Measurements from ENCODE around the gene ELANE.

ELANE gene

GRCh38 chr19:898663-899062 is 46.6 kb downstream of the ELANE start:
- DNase-seq (ENCODE audit: low read depth in 2 of 2): no peak

DNA sequence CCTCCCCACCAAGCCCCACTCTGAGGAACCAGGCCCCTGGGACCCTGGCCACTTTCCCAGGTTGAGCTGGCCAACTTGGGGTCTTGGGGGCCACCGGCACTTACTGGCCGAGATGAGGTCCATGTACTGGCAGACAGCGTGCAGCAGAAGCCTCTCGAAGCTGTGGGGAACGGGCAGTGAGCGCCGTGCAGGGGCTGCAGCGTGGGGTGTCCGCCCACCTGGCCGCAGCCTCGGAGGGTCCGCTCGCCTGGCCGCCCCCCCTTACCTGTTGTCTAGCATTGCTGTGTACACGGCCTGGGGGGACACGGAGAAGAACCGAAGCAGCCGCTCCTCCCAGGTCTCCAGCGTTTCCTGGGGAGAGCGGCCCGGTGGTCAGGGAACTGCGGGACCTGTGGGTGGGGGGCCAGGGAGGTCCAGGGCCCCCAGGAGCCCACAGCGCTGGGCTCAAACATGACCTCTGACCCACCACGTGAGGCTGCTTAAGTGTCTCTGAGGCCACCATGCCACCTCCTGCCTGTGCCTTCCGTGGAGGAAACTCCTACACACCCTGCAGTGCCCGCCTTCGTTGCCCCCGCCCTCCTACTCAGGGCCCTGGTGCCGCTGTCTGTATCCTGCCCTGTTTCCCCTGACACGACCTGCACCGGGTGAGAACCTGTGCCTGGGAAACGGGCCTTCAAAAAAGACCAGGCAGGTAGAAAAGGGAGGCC is 47.4 kb downstream of the ELANE start:
- DNase-seq (ENCODE audit: low read depth in 2 of 2): no peak

DNA sequence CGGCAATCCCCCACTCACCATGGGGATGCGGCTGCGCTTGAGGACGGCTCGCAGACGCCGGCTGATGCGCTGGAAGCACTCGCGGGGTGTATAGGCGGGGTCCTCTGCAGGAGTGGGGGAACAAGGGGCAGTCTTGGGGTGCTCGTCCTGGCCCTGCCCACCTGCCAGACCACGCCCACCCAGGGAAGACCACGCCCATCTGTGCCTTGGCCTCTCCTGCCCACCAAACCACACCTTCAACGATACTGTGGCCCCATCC is 47.9 kb downstream of the ELANE start:
- no peak for DNase-seq (ENCODE audit: low read depth in 2 of 2)

GRCh38 chr19:900302-901111 is 48.4 kb downstream of the ELANE start:
- DNase-seq (ENCODE audit: low read depth in 2 of 2): no peak

DNA sequence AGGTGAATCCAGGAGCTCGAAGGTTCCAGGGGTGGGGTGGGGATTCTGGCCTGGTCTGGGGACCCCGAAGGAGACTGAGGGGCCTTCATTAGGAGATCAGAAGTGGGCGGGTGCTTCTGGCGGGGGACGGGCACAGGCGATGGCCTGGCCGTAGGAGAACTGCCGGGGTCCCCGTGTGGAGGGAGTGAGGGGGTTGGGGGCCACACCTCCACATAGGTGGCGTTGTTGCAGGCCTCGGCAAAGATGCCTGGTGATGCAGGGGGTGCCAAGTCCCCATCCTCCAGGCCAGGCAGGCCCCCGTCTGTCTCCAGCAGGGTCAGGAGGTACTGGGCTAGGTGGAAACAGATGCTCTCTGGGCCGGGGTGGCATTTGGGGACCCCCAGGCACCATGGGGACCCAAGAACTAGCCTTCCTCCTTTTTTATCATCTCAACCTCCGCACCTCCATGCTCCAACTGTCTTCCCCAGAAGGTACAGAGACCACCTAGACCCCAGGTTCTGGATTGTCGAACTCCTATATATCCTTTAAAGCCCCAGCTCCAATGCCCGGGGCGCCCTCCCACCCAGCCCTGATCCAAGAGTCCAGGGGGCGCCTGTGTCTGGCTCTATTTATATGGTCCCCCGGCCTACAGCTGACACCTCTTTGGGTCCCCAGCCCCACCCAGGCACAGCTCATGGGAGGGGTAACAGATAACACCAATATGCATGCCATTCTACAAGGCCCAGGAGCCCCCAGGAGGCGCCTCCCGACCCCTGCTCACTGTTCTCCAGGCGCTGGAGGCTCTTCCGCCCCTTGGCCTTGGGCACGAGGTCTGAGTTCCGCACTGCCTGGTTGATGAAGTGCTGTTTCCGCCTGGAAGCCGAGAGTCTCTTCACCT is 49.4 kb downstream of the ELANE start:
- DNase-seq (ENCODE audit: low read depth in 2 of 2): no peak

DNA sequence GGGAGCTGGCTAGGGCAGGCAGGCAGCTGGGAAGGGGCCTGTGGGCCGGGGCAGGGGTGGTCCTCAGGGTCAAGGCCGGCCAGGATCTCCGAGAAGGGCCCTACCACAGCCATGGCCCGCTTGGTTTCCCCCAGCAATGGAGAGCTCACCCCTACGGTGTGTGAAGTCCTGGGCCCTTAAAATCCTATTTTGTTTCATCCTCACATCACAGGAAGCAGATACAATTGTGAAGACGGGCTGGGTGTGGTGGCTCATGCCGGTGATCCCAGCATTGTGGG is 49.9 kb downstream of the ELANE start:
- no peak for DNase-seq (ENCODE audit: low read depth in 2 of 2)

DNA sequence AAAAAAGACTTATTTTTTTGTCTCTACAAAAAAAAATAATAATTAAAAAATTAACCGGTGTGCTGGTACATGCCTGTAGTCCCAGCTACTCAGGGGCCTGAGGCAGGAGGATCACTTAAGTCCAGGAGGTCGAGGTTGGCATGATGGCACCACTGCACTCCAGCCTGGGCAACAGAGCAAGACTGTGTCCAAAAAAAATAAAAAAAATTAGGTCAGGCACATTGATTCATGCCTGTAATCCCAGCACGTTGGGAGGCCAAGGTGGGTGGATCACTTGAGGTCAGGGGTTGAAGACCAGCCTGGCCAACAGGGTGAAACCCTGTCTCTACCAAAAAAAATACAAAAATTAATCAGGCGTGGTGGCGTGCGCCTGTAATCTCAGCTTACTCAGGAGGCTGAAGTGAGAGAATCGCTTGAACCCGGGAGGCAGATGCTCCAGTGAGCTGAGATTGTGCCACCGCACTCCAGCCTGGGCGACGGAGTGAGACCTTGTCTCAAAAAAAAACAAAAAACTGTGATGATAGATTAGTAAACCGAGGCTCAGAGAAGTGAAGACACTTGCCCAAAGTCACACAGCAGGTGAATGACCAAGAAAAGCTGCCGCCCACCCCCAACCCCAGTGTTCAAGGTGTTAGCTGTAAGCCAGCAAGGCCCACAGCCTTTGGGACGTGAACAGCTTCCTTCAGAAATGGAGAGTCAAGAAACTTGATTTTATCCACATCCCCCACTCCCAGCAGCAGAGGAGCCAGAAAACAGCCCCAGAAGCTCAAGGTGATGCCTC is 50.5 kb downstream of the ELANE start:
- no peak for DNase-seq (ENCODE audit: low read depth in 2 of 2)

DNA sequence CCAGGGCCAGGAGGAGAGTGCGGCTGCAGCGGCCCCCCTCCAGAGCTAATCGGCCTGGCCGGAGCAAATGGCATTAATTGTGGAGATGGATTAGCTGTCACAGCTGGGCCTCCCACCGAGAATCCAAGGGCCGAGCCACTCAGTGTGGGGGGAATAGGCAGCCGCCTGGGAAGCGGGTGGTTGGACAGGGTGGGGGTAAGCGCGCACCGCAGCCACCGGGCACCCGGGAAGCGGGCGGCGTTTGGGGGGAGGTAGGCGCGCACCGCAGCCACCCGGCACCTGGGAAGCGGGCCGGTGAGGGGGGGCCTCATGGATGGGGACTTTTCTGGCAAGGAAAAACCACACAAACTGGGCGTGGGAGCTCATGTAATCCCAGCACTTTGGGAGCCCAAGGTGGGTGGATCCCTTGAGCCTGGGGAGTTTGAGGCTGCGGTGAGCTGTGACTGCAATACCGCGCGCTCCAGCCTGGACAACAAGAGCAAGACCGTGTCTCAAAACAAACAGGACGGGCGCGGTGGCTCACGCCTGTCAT is 51.2 kb downstream of the ELANE start:
- DNase-seq (ENCODE audit: low read depth in 2 of 2): no peak

DNA sequence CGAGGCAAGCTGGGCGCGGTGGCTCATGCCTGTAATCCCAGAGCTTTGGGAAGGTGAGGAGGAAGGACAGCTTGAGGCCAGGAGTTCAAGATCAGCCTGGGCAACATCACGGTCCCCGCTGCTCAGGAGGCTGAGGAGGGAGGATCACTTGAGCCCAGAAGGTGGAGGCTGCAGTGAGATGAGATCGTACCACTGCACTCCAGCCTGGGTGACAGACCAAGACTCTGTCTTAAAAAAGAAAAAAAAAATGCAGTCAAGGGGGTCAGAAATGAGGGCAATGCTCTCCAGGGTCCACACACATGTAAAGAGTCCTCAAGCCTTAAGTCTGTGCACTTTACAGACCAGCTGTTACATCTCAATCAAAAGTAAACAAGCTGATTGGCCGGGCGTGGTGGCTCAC is 52.4 kb downstream of the ELANE start:
- DNase-seq (ENCODE audit: low read depth in 2 of 2): no peak
